Ecto neural progenitor cell (in vitro differentiated cells): ENCODE data around the gene MYBBP1A.

Experiments
- DNase-seq: peaks from one replicate; pipeline ENCODE4 v3.0.0-alpha.2; 2018; ENCODE audit warnings: low spot score

MYBBP1A gene

GRCh38 chr17:4516735-4517134 is 38.4 kb downstream of the MYBBP1A start:
- no peak for DNase-seq

- no peak for DNase-seq
These were observed 39.7 kb downstream of the MYBBP1A start for GRCh38 chr17:4515501-4515900.

DNA sequence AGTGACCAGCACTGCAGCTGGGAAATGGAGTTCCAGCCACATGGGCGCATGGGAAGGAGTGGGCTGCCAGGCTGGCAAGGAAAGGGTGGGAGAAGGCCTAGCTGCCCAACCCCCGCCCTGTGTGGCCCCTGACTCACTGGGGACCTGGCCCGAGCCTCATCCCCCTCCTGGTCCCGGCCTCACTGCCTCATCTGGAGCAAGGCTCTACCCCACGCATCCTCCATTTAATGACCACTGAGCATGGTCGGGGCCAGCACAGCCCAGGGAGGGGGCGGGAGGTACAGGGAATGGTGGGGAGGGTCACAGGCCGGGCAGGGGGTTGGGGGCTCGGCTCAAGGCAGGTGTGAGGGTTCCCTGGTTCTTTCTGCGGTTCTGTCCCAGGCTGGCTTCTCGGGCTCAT is 40.4 kb downstream of the MYBBP1A start:
- DNase-seq: no peak

- no peak for DNase-seq
These were observed 41.0 kb downstream of the MYBBP1A start for GRCh38 chr17:4514206-4514605.

DNA sequence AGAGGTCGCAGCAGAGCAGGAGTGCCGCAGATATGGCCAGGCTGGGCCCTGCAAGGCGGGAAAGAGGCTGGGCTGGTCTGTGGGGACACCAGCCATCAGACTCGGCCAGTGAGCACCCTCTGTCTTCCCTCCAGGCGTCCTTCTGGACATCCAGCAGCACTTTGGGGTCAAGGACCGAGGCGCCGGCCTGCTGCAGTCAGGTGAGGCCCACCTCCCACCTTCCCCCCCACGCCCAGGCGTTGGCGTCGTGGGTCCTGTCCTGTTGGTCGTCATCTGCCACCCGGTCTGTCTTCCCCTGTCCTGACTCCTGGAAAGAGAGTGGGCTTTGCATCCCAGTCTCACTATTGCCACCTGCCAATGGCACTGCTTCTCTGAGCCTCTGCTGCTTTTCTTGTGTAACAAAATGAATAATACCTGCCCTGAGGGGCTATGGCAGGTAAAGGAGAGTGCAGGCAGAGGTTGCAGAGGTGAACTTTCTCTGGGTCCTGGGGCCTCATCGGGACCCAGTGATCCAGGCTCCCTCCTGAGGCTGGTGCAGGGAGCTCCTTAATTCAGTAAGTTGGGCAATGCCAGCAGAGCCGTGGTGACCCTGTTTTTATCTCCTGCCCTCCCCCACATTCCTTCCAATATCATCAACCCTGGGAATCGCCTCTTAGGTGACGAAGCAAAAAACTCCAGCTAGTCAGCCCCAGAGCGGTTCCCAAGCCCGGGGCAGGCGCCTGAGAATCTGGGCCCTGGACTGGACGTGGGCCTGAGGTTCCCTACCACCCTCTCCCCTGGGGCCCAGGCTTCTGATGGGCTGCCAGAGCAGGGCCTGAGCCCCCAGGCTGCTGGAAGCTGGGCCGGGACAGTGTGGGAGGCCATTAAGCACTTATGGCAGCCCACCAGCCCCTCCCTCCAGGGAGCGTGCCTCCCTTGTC is 41.8 kb downstream of the MYBBP1A start:
- DNase-seq: no peak

GRCh38 chr17:4512156-4513112 is 42.8 kb downstream of the MYBBP1A start:
- DNase-seq: no peak

GRCh38 chr17:4511199-4511932 is 43.8 kb downstream of the MYBBP1A start:
- DNase-seq: no peak

GRCh38 chr17:4510618-4510941 is 44.6 kb downstream of the MYBBP1A start:
- DNase-seq: no peak

DNA sequence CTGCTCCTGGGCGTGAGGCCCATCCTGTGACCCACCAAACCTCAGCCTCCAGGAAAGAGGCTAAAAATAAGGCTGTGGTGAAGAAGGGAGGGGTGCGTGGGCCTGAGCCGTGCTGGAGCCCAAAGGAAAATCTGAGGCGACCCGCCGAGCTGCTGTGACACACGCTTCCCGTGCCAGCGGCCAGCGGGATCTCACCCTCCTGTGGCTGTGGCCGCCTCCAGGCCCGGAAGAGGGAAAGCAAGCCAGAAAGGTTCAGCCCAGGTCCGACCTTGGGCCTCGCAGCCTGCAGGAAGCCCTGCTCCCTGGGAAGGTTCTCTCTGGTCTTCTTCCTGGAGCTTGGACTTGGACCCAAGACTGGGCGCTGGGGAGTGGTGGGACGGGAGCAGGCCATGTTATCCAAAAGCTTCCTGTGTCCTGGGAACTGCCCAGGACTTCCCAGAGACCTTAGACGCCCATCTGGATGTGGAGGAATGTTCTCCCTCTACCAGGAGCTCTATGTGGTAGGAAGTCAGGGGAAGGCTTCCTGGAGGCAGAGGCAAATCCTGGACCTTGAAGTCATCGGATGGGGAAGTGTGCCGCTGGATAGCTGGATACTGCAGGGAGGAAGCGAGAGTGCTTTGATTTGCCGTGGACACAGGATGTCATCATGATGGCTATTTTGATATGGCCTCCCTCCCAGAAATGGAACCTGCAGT is 45.1 kb downstream of the MYBBP1A start:
- DNase-seq: no peak

- no peak for DNase-seq
These were observed 45.8 kb downstream of the MYBBP1A start for GRCh38 chr17:4509401-4509800.

DNA sequence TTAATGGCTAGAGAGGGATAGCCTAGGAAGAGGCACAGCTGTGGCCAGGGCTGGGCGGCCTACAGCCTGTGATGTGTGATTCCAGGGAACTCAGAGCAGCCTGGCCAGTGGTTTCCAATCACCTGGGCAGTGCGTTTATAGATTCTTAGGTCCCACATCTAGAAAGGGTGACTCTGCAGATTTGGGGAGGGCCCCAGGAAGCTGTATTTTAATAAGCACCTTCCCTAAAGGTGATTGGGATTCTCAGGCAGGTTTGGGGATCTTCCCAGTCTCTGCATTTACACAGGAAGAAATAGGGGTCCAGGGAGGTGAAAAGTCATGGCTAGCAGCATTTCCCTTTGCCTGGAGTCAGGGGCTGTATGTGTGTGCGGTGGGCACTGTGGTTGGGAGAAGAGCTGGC is 47.0 kb downstream of the MYBBP1A start:
- no peak for DNase-seq

- DNase-seq: no peak
These were observed 47.6 kb downstream of the MYBBP1A start for GRCh38 chr17:4507361-4508111.

GRCh38 chr17:4506892-4507291 is 48.3 kb downstream of the MYBBP1A start:
- no peak for DNase-seq

- no peak for DNase-seq
These were observed 48.9 kb downstream of the MYBBP1A start for GRCh38 chr17:4506175-4506813.

DNA sequence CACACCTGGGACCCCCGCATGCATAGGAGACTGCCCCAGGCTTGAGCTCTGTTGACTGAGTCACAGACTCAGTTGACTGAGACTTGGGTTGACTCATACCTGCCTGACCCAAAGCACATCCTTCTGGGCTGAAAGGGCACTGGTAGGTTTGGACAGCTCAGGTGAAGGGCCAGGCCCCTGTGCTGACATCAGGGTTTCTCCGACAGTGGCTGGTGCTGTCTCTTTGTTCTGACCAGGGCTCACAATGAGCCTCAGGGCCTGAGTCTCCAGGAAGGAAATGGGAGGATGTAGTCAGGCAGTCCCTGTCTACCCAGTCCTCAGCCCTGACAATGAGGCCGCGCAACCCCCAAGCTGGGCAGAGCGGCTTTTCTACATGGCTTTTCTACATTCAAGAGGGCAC is 50.0 kb downstream of the MYBBP1A start:
- no peak for DNase-seq

DNA sequence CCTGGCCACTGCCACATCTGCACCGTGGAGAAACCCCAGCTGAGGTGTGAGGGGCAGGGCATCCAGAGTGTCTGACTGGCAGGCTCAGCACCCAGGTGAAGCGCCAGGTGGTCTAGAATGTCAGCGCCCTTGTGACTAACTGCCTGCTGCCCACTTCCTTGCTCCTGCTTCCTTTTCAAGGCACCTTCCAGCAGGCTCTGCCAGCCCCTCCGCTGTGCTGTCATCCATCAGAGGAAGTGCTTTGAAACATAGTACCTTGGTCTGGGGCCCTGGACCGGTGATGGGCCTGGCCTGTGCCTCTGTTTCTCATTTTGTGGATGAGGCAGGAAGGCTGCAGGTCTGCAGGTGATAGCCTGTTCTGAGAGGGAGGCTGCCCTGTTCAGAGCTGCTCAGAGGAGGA is 51.0 kb downstream of the MYBBP1A start:
- no peak for DNase-seq

- DNase-seq: no peak
These were observed 51.7 kb downstream of the MYBBP1A start for GRCh38 chr17:4503283-4504025.

DNA sequence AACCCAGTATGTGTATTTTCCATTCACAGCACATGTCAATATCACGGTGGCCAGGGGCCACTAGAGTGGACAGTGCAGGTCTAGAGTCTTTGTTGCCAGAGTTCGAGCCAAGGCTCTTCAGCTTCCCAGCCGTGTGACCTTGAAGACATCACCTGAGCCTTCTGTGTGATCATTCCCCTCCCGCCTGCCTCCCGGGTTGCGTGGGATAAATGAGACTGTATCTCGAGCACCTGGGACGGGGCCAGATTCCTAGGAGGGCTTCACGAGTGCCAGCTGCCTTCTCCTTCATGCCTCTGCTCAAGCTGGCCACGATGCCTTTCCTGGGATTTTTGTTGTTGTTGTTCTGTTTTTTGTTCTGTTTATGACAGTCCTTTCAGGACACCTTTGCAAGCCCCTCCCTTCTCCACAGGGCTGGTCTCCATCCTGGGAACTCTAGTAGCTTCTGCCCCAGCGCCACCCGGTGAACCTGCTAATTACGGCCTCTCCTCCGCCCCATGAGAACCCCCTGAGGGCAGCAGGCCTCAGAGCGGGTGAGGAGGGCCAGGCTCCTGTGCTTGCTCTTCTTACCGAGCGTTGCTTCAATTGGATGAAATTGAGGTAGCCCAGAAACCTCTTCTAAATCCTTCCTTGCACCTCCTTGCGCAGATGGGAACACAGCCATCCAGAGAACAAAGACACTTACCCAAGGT is 52.6 kb downstream of the MYBBP1A start:
- DNase-seq: no peak

DNA sequence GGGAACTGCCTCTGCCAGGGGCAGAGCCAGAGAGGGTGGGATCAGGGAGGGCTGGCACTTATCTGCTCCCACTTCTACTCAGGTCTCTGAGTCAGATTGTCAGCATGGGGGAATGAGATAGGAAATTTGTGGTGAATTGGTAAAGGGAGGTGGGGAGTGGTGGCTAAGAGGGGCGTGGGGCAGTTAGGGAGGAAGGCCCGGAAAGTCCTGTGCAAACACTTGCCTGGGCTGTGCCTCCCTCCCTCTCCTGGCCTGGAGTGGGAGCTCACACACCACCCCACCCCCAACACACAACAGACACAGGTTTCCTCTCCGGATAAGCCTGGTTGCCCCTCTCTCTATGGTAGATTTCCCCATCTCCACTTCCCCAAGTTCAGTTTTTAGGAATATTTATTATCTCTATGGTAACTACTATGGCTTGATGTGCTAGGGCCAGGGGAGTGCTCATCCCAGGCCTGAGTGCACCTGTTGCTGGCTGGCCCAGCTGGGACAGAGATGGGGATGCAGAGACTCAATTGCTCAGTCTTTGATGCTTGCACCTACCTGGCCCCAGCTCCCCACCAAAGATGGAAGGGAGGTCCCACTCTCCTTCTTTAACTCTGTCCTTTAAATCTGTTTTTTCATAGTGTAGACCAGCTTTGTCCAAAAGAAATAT is 53.8 kb downstream of the MYBBP1A start:
- no peak for DNase-seq
